NCI-H524 (cell line): Measurements from ENCODE around the gene LYSMD2.
"Not testable (repeated sequence)": the region's sequence is repeated elsewhere in the genome, so short reads cannot be mapped to it uniquely, and the experiment has no call there.

ENCODE experiments used
- DNase-seq, 2 experiments: peaks; one replicate each; lab custom pipeline; 2025; lab: John Stamatoyannopoulos, UW

The LYSMD2 gene

GRCh38 chr15:51737522-51738305 is at the start of gene LYSMD2:
LYSMD2 (minus strand) TSS chr15:51737655; CDS start chr15:51737622, 33 bp downstream.
- peak; percentile 23 to 55 for DNase-seq

- DNase-seq = not testable (repeated sequence)
Measured at GRCh38 chr15:51787130-51787529, 49.7 kb upstream of the LYSMD2 start.

GRCh38 chr15:51783967-51784366 is 46.5 kb upstream of the LYSMD2 start:
- DNase-seq = no peak

- peak; percentile 19 to 41 for DNase-seq
Measured at GRCh38 chr15:51782357-51782896, 45.0 kb upstream of the LYSMD2 start.

GRCh38 chr15:51781506-51781905 is 44.1 kb upstream of the LYSMD2 start:
- DNase-seq = no peak

- no peak for DNase-seq
Measured at GRCh38 chr15:51780636-51781035, 43.2 kb upstream of the LYSMD2 start.

- peak; percentile 71 to 84 for DNase-seq
Measured at GRCh38 chr15:51776952-51777569, 39.6 kb upstream of the LYSMD2 start.

- DNase-seq = peak; percentile 56 to 80
Measured at GRCh38 chr15:51775967-51776816, 38.7 kb upstream of the LYSMD2 start.

- no peak for DNase-seq
Measured at GRCh38 chr15:51774916-51775315, 37.5 kb upstream of the LYSMD2 start.

GRCh38 chr15:51771773-51772172 is 34.3 kb upstream of the LYSMD2 start:
- DNase-seq = no peak

GRCh38 chr15:51770902-51771301 is 33.4 kb upstream of the LYSMD2 start:
- DNase-seq = peak; percentile 70 to 89

- no peak for DNase-seq
Measured at GRCh38 chr15:51768018-51768417, 30.6 kb upstream of the LYSMD2 start.

- DNase-seq = no peak
Measured at GRCh38 chr15:51766341-51766740, 28.9 kb upstream of the LYSMD2 start.

GRCh38 chr15:51765751-51766150 is 28.3 kb upstream of the LYSMD2 start:
- DNase-seq = no peak

GRCh38 chr15:51760805-51761204 is 23.4 kb upstream of the LYSMD2 start:
- DNase-seq = no peak

GRCh38 chr15:51759557-51760070 is 22.2 kb upstream of the LYSMD2 start:
- peak; percentile 85 to 96 for DNase-seq

- peak; percentile 92 to 97 for DNase-seq
Measured at GRCh38 chr15:51758645-51759044, 21.2 kb upstream of the LYSMD2 start.

GRCh38 chr15:51757450-51757849 is 20.0 kb upstream of the LYSMD2 start:
- peak in 1 of 2 experiments; percentile 48 for DNase-seq

- DNase-seq = no peak
Measured at GRCh38 chr15:51756482-51756881, 19.0 kb upstream of the LYSMD2 start.

GRCh38 chr15:51755790-51756189 is 18.3 kb upstream of the LYSMD2 start:
- no peak for DNase-seq

GRCh38 chr15:51754267-51754666 is 16.8 kb upstream of the LYSMD2 start:
- no peak for DNase-seq

- DNase-seq = no peak
Measured at GRCh38 chr15:51752888-51753287, 15.4 kb upstream of the LYSMD2 start.
